C4-2B (cell line): Measurements from ENCODE around the gene HYKK.

ENCODE experiments used
- H3K27ac ChIP-seq: fragments of 450-650 bp; 2 replicates; pipeline ENCODE4 v1.5.1; 2017
- CTCF ChIP-seq: fragments of 450-650 bp; conservative IDR thresholded peaks from 2 replicates; pipeline ENCODE4 v1.5.1; 2017; ENCODE audit warnings: mild to moderate bottlenecking
- ZFX ChIP-seq: fragments of 450-650 bp; IDR thresholded peaks from 2 replicates; pipeline ENCODE4 v1.6.1; 2017

Gene HYKK

GRCh38 chr15:78524230-78524629, 16.9 kb downstream of the HYKK start:
- H3K27ac ChIP-seq = no peak overlapping the region
- TF ChIP-seq CTCF = no peak
- TF ChIP-seq ZFX = no peak

- no peak overlapping the region for H3K27ac ChIP-seq
- TF ChIP-seq CTCF (no peak), ZFX (no peak)
Observed at GRCh38 chr15:78527325-78527724, 19.9 kb downstream of the HYKK start.

- H3K27ac ChIP-seq = no peak overlapping the region
- TF ChIP-seq ZFX = no peak
- TF ChIP-seq CTCF = no peak
Observed at GRCh38 chr15:78533331-78533730, 26.0 kb downstream of the HYKK start.

- TF ChIP-seq ZFX = no peak
- no peak for TF ChIP-seq CTCF
- H3K27ac ChIP-seq = no peak overlapping the region
Observed at GRCh38 chr15:78536134-78536533, 28.8 kb downstream of the HYKK start.

- no peak overlapping the region for H3K27ac ChIP-seq
- TF ChIP-seq ZFX = no peak
- no peak for TF ChIP-seq CTCF
Observed at GRCh38 chr15:78537266-78537905, 30.0 kb downstream of the HYKK start.

GRCh38 chr15:78538358-78538757, 31.0 kb downstream of the HYKK start:
- TF ChIP-seq ZFX (no peak), CTCF (no peak)
- H3K27ac ChIP-seq = no peak overlapping the region

GRCh38 chr15:78539464-78540140, 32.2 kb downstream of the HYKK start:
- peak overlapping the region; percentile 97 for H3K27ac ChIP-seq
